Stimulated activated CD4-positive, alpha-beta T cell treated with anti-CD3 and anti-CD28 coated beads, Interleukin-15, amount 100 ng/mL, for 24 hours (primary cell): ENCODE measurements around the gene LBHD1.
"Not testable (repeated sequence)": the region's sequence is repeated elsewhere in the genome, so short reads cannot be mapped to it uniquely, and the experiment has no call there.

Source experiments
- DNase-seq: peaks from one replicate; pipeline ENCODE4 v3.0.0-alpha.2; 2020

LBHD1 gene

DNA sequence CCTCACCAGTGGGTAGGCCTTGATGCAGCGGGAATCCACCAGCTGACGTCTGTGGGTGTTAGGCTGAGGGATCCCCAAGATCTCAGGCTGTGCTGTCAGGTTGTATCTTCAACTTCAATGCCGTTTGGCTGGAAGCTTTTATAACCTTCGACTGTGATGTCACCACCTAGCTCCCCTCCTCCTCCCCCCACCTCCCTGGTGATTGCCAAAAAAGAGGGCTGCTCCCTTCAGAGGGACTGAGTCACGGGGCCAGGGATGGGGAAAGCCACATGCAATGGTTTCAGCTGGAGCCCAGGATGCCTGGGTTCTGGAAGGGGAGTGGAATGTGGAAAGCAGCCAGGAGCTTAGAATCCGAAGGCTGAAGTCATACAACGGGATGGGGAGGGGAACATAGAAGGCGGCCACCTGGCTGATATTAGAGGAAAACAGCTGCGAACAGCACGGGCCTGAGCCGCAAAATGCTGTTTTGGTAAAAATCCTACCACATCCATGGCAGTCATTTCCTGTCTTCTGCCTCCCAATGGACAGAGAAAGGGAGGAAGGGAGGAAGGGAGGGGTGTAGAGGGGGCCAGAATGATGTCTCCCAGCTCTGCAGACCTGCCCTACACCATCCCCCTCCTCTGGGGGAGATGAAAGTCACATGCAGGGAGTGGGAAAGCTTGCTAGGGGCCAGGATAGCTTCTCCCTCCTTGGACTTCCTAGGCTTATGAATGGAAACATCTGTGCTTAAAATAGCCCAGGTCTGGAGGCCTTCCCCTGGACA, 17.5 kb upstream of the LBHD1 start, which contains the start of gene LRRN4CL:
LRRN4CL (minus strand) TSS at position 110 of the 763 bp plus-strand sequence. CDS start 1,022 bp downstream, outside the sequence.
- no peak for DNase-seq

DNA sequence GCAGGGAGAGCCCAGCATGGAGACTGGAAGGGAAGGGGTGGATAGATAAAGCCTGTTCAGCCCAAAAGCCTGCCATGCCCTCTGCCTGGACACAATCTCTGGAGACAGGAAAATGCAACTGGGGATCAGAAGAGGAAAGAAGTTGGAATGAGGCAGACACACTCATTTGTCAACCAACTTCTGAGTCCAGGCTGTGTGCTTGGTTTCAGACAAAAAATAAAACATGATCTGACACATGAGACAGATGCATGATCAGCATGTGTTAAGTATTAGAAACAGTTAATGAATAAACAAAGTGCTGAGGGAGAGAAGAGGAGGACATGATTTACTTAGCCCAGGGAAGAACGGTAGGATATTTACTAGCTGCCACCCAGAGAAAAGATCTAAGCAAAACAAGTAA, 16.4 kb upstream of the LBHD1 start:
- DNase-seq: no peak

DNA sequence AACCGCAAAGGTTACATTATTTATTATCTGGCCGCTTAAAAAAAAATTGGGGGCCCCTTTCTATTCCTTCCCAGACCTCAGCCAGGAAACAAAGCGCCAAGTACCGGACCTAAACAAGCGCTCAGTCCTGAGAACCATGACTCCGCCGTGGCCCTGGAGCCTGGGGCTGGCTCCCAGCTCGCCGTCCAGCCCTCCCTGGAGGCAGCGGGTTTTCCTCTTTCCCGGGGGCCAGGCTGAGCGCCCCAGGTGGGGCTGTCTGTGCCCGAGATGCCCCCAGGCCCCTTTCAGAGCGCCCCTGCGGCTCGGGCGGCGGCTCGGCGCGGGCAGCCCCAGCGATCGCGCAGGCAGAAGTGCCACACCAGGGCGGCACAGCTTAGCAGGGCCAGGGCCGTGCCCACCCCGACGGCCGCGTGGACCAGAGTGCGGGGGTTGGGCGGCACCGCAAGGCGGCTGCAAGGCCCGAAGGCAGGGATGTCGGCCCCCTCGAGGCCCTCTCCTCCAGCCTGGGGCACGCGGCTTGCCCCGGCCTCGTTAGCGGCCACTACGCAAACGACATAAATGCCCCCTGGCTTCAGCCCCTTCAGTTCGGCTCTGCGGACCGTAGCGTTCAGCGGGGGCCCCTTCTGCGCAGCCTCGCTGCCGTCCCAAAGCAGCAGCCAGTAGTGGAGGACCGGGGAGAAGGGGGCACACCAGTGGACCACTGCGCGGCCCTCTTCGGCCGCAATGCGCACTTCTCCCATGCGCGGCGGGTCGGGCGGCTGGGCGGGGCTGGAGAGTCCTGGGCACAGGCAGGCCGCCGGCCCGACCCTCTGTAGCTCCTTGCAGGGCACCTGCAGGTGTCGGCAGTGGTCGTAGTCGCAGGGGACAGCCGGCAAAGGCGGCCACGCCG, 15.7 kb upstream of the LBHD1 start:
- no peak for DNase-seq

DNA sequence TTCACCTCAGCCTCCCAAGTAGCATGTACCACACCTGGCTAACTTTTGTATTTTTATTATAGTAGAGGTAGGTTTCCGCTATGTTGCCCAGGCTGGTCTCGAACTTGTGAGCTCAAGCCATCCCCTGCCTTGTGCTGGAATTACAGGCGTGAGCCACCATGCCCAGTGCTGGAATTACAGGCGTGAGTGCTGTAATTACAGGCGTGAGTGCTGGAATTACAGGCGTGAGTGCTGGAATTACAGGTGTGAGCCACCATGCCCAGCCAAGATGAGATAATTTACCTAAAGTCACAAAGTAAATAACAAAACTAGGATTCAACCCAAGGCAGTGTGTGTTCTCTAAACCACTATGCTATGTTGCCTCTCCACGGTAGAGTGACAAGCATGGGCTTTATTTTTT, 10.5 kb upstream of the LBHD1 start:
- no peak for DNase-seq

DNA sequence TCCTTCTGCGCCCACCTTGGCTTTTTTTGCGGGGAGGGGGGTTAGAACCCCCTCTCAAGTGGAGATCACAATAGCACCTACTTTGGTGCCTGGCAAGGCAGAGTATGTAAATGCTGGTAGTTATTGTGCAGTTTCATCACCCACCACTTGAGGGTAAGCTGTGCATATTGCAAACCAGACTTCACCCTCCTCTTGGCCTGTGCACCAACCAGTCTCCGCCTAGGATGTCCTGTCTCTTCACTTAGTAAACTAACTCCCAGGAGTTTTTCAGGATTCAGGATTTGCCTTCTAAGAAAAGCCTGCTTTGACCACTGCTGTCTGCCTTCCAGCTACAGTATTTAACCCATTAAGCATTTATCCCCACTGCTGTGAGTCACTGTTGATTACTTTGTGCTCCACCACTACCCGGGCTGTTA, 8.8 kb upstream of the LBHD1 start:
- peak; percentile 43 for DNase-seq

DNA sequence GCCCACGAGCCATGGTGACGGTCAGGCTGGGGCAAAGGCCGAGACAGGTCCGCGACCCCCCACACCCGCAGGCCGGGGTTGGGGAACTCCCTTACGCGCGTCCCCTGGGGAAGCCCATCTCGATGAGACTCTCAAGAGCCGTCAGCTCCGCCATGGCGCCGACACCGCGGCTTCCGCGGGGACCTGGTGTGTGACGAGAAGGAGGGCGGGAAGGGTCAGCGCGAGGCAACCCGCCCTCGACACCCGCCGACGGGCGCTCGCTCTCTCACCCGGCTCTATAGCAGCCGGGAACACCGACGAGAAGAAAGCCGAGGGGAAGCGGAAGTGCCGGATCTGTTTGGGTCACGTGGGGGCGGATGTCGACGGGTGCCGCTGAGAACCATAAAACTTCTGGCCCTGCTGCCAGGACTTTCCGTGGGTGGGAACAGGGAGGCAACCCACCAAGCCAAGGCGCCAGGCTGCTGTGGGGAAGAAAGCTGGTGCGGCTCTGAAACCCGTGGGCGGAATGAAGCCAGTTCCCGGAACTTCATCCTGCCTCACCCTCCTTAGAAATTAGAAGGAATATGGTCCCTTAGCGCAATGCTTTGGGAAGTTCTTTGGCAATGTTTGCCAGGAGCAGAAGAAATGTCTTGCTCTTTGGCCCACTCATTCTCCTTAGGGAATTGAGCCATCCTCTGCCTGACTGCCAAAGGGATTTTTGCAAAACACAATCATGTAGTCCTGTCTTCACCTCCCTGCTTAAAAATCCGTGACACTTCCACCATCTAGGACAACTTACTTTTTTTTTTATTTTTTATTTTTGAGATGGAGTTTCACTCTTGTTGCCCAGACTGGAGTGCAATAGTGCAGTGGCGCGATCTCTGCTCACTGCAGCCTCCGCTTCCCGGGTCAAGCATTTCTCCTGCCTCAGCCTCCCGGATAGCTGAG, 7.0 kb upstream of the LBHD1 start, which contains the start of gene UBXN1:
UBXN1 (minus strand) TSS at position 304 of the 927 bp plus-strand sequence; CDS start at position 154, 150 bp downstream.
- DNase-seq: peak; percentile 93

DNA sequence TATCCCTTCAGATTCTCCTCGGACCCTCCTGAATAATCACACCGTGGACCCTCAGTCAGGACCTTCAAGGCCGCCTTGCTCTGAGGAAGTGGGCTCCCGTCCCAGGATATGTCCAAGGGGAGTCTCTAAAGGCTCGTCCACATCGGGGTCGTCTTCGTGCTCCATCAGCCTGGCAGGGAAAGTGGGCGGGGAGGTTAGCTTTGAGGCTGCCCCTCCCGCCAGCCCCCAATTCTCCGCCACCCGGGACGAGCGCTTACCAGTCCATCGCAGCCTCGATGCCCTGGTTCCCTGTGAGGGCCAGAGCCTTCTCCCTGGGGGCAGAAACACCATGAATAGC, 6.3 kb upstream of the LBHD1 start:
- DNase-seq: no peak

DNA sequence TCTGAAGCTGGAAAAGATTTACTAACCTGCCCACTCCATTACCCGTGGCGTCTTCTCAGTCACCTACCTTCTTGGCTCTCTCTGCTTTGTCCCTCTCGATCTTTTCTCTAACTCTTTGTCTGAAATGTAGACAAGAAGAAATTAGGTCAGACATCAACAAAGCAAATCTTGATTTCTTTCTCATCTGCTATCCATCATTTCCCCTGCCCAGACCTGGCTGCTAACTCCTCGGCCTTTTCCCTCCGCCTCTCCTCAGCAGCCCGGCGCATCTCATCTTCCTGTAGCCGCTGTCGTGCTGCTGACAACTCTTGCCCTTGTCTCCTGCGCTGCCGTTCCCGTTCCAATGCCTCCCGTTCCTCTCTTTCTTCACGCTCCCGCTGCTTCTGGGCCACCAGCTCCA, 5.6 kb upstream of the LBHD1 start:
- DNase-seq: no peak

DNA sequence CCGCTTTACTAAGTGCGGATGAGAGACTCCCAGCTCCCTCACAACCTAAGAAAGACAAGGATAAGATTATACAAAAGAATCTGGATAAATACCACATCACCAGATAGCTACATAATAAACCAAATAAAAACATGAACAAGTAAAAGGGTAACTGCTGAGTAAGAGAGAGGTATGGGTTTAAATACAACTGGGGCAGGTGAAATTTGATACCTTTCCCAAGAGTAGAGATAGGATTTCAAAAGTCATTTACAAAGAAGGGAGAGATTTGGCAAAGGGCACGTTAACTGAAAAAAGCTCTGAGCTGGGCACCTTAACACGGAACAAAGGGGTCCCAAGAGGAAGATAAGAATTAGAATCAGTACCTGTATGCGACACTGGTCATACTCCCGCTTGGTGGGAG, 5.1 kb upstream of the LBHD1 start:
- DNase-seq: no peak

DNA sequence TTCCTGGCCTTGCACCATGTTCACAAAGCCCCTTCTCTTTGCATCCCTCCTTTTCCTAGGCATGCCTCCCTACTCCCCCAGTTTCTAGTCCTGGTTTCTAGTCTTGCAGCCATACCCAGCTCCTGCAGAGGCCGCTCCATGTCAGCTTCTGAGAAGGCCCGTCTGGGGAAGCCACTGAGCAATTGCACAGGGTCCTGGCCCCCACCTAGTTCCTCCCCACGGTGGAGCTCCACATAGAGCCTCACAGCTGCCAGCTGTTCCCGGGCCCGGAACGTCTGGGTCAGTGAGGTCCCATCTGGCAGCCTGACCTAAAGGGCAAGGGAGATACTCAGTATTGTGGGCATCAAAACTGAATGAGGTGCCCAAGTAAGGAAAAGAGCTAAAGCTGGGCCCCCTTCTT, 4.6 kb upstream of the LBHD1 start:
- no peak for DNase-seq

DNA sequence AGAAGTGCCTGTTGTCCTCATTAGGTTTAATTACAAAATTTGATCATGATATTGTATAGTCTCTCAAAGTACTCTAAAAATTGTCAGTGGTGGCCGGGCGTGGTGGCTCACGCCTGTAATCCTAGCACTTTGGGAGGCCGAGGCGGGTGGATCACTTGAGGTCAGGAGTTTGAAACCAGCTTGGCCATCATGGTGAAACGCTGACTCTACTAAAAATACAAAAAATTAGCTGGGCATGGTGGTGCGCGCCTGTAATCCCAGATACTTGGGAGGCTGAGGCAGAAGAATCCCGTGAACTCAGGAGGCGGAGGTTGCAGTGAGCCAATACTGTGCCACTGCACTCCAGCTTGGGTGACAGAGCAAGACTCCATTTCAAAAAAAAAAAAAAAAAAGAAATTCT, 3.3 kb upstream of the LBHD1 start:
- not testable (repeated sequence) for DNase-seq

DNA sequence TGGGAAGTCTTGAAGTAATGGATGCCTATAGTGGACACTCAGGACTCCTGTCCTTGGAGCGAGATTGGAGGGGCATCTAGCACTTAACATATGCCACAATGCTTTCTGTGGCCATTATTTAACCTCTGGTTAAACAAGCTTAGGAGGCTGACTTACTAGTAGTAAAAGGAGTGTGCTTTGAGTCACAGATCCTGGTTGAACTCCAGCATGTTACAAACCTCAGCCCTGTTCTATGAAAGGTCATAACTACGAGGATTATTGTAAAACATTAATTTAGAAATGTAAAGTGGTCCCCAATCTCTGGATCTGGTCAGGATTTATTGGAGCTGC, 1.1 kb upstream of the LBHD1 start:
- no peak for DNase-seq

DNA sequence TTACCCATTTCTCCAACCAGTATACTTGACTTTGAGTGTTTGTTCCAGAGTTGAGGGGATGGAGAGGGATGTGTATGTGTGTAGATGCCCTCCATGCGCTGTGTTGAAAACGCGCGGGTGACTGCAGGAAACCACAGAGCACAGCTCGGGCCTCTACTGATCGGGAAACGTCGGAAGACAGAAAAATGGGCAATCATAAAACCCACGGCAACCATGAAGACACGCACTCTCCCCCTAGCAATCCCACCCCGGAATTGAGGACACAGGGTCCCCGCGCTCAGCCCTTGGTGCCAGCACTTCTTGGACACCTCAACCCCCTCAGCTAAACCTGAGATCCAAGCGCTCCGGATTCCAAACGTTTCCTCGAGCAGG, 845 bp downstream of the LBHD1 start:
- DNase-seq: no peak

DNA sequence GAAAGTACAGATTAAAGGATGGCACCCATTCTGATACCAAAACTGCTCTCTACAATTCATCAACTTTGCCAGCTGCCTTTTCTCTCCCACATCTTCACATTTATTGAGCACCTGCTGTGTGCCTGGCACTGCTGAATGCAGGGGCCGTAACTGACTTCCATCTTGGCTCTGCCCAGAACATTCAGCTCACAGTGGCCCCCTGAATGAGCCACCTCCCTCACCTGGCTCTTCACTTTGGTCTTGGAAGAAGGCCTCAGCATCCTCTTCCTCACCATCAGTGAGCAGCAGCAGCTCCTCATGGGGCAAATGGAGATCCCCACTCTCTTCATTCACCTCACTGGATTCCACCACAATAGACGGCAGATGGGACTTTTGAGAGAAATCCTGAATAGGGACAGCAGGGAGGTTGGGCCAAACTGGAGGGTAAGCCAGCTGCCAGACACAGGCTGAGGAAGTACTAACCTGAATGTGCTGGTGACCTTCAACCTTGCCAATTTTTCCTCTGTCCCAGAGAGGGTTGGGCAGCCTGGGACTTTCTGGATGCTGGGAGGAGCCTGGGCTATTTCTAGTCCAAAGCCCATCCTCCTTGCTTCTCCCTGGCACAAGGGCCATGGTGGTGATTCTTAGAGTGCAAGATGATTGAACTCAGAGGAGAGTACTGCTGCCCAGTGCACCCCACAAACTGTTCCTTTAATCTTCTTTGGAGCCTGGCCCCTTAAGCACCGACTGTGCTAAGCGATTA, 2.5 kb downstream of the LBHD1 start:
- DNase-seq: no peak

DNA sequence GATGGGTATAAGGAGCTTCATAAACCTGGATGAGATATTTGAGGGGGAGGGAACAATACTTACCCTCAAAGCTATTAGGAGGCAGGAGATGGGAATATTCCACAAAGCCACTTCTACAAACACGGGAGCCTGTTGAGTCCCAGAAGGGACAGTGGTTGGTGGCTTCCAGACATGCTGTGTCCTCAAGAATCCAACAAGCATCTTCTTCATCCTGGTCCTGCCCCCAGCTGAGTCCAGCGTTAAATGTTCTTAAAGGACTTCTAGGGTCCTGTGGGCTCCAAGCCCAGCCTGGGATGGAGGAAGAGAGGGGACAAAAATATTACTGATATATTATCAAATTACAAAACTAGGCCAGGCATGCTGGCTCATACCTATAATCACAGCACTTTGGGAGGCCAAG, 4.6 kb downstream of the LBHD1 start:
- DNase-seq: no peak

DNA sequence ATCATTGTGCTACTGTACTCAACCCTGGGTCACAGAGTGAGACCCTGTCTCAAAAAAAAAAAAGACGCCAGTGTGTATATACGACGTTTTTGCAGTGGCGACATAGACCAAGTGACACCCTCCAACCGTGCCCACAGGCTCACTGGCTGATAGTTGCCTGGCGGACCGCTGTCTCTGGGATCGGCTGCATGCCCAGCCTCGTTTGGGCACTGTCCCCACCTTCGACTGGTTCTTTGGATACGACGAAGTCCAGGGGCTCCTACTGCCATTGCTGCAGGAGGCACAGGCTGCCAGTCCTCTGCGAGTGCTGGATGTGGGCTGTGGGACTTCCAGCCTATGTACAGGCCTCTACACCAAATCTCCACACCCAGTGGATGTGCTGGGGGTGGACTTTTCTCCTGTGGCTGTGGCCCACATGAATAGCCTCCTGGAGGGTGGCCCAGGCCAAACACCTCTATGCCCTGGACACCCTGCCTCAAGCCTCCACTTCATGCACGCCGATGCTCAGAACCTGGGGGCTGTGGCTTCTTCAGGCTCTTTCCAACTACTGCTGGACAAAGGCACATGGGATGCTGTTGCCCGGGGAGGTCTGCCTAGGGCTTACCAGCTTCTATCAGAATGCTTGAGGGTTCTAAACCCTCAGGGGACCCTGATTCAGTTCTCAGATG, 5.7 kb downstream of the LBHD1 start:
- DNase-seq: peak; percentile 48

DNA sequence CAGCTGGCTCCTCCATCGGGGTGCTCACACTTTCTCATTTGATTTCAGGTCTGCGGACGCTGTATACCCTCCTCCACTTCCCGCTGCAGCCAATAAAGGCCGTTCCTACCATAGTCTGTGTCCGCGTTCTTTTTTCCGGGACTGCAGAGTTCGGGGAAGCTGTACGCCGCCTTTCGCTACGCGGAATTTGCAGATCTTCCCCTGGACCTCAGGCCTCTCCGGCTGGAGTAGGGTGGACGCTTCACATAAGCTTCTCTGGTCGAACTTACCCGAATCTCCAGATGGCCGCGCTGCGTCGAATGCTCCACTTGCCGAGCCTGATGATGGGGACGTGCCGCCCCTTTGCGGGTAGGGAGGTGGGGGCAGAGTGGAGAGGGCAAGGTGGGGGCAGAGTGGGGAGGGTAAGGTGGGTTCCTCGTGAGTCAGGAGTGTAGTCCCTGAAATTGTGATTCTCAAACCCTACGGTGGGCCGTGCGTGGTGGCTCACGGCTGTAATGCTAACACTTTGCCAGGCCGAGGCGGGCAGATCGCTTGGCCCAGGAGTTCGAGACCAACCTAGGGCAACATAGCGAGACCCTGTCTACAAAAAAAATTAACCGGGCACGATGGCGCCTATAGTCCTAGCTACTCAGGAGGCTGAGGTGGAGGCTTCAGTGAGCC, 6.3 kb downstream of the LBHD1 start:
- peak; percentile 72 for DNase-seq

DNA sequence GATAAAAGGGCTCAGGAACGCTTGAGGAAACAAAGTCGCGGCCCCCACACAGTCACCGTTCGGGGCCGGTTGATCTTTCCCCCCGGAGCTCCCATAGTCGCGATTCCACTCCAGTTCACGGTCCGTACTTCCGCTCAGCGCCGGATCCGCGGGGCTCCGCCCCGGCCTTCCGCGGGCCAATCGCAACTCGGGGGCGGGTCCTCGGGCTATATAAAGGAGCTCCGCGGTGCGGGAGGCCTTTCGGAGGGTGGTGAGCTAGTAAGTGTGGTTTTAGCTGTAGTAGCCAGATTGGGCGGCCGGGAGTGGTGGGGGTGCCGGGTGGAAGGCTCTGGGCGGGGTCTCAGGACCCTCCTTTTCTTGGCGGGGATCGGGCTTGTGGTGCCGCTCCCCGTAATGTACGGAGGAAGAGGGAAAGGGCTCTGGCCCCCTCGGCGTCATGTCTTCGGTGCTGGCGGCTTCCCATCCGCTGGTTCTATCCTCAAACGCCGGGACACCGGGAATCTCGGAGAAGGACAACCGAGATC, 6.9 kb downstream of the LBHD1 start, which contains the start of the genes C11orf98 and CSKMT:
C11orf98 (minus strand) TSS at position 136 of the 524 bp plus-strand sequence; CDS start at position 95, 41 bp downstream.
CSKMT (plus strand) TSS at position 238 of the 524 bp plus-strand sequence. CDS start 568 bp downstream, outside the sequence.
- DNase-seq: peak; percentile 97

DNA sequence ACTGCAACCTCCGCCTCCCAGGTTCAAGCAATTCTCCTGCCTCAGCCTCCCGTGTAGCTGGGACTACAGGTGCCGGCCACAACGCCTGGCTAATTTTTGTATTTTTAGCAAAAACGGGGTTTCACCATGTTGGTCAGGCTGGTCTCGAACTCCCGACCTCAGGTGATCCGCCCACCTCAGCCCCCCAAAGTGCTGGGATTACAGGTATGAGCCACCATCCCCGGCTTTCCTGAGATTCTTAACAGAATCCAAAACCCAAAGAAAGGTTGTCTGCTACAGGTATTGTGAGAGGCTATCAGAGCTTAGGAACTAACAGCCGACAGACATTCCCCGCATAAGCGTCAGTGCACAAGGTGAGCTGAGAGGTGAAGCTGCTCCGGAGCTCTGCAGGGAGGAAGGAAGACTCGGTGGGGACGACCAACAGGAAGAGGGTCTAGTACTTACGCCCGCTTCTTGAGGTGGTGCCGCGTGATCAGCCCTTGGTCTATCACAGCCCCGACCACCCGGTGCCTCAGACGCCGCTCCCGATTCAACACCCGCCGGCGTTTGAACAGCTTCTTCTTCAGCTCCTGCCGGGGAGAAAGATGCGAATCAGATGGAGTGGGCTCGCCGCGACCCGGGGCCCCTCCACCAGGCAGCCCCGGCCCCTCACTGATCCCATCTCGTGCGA, 7.5 kb downstream of the LBHD1 start:
- DNase-seq: peak; percentile 68

DNA sequence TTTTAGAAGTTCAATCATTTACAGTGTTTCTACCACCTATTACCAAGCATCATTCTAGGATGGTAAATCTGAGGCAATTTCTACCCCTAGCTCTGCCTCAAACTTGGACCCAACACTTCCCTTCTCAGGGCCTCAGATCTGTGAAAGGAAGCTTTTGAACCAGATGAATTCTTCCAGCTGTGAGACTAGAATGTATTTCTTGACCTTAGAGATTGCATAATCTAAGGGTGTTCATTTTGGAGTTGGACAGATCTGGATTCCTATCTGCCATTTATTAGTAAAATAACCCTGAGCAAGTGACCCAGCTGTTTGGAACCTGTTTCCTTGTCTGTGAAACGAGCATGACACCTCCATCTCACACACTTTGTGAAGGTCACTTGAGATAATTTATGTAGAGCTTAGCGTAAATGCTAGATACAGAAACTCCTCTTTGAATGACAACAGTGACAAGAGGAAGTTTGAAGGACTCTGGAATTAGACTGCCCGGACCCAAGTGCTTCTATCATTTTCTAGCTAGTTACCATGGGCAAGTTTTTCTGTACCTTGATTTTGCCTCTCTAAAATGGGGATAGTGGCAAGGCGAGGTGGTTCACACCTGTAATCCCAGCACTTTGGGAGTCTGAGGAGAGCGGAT, 15.2 kb downstream of the LBHD1 start:
- DNase-seq: no peak
